Mucosa of descending colon (tissue), 3 donors: Measurements from ENCODE around the gene DIP2A. TPM values are rescaled to one million over a fixed set of nuclear protein-coding genes. Genes with fewer than 3 reads are reported as not detected.

ENCODE experiments used
- ATAC-seq: fragments of 200-7000 bp; cut with Tn5 transposase; one replicate; pipeline ENCODE4 v1.9.1; 2020; ENCODE audit warnings: mild to moderate bottlenecking, moderate library complexity
- DNase-seq, 3 donors: peaks; one replicate each; pipeline ENCODE4 v3.0.0-alpha.2; 2020
- H3K36me3 ChIP-seq: fragments of 200-600 bp; one replicate; pipeline ENCODE4 v1.8.0; 2021; ENCODE audit warnings: low read depth, mild to moderate bottlenecking
- H3K4me1 ChIP-seq: fragments of 200-600 bp; one replicate; pipeline ENCODE4 v1.8.0; 2021; ENCODE audit warnings: low read depth, mild to moderate bottlenecking
- H3K4me3 ChIP-seq: fragments of 200-600 bp; one replicate; pipeline ENCODE4 v1.8.0; 2021; ENCODE audit warnings: mild to moderate bottlenecking
- H3K9me3 ChIP-seq: fragments of 200-600 bp; one replicate; pipeline ENCODE4 v1.8.0; 2021; ENCODE audit warnings: mild to moderate bottlenecking
- intact Hi-C, 2 donors: fragments of 100-400 bp; cut with DNase I in 1 of 2; cut with micrococcal nuclease in 1 of 2; formaldehyde crosslinking; loops; one replicate each; pipeline versions ENCODE4 v1.11.0 to v1.11.1; 2022; cut with DNase I, micrococcal nuclease
- total RNA-seq, 3 donors: library from RNA; stranded (reverse); fragmentation: NEBNext Ultra II Directional in 2 of 3; extraction: Animal tissue kit (Norgen Biotek cat#: 25700) in 2 of 3; gene quantifications; one replicate each; pipeline versions ENCODE4 v1.2.1 to v1.2.4, GENCODE V29; 2021 to 2023
- TF ChIP-seq, protein P1 (sequence below): fragments of 200-600 bp; IDR thresholded peaks from one replicate; pipeline ENCODE4 v1.8.0; 2022; ENCODE audit warnings: antibody characterized with exemption, mild to moderate bottlenecking
- donor health status: DM: no; HTN: no; CAD: no; lungs with moderate emphysema.
- donor health status: DM: no; HTN: no; CAD: no.
- donor health status: DM: no; HTN: yes; CAD: no.

The DIP2A gene
- total RNA-seq, 3 donors from 2014 or later = 43.8 to 56.7 (median 49.3) TPM

DNA sequence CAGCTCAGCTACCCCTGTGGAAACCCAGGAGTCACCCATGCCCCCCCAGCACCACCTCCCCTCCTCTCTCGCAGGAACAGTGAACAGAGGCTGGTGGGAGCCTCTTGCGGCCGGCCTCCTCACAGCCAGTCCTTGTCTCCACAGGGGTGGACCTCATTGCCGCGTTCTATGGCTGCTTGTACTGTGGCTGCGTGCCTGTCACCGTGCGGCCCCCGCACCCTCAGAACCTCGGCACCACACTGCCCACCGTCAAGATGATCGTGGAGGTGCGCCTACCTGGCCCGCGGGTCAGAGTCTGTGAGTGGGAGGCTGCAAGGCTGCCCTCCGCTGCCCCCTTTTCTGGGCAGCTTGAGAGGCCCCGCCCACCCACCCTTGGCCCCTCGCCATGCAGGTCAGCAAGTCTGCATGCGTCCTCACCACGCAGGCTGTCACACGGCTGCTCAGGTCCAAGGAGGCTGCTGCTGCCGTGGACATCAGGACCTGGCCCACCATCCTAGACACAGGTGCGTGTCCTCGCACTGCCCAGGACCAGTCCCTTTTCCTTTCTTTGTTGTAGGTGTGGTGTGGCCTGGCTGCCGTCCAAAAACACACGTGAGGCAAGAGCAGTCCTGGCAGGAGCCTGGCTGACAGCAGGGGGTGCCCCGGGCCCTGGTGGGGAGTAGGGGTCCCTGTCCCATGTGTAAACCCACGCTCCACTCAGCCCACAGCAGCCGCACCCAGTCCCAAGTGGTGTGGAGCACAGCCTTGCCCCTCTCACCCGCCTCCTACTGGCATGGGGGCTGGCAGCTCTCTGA is 95.9 kb downstream of the DIP2A start:
- H3K4me3 ChIP-seq = no peak overlapping the region
- ATAC-seq (no peak), DNase-seq (no peak)
- intact Hi-C loops = no loop called here
- no peaks in the 10 kb centered on the region for H3K36me3 ChIP-seq
- TF ChIP-seq, protein P1, sequence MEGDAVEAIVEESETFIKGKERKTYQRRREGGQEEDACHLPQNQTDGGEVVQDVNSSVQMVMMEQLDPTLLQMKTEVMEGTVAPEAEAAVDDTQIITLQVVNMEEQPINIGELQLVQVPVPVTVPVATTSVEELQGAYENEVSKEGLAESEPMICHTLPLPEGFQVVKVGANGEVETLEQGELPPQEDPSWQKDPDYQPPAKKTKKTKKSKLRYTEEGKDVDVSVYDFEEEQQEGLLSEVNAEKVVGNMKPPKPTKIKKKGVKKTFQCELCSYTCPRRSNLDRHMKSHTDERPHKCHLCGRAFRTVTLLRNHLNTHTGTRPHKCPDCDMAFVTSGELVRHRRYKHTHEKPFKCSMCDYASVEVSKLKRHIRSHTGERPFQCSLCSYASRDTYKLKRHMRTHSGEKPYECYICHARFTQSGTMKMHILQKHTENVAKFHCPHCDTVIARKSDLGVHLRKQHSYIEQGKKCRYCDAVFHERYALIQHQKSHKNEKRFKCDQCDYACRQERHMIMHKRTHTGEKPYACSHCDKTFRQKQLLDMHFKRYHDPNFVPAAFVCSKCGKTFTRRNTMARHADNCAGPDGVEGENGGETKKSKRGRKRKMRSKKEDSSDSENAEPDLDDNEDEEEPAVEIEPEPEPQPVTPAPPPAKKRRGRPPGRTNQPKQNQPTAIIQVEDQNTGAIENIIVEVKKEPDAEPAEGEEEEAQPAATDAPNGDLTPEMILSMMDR = no peak
- no peaks in the 10 kb centered on the region for H3K4me1 ChIP-seq
- no peaks in the 10 kb centered on the region for H3K9me3 ChIP-seq

DNA sequence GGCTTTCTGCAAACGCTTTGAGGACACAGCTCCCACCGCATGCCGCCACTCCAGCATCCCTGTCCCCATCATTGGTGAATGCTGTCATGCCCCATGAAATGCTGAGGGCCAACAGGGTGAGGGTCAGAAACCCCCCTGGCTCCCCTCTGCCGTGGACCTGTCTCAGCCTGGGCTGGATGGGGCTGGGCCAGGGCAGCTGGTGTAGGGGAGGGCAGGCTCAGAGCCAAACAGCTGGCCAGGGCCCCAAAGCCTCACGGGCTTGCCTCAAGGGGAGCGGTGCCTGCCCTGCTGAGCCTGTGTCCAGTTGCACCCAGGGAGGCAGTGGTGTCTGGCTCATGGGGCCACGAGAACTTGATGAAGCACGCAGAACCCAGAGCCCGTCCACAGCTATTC is 96.5 kb downstream of the DIP2A start:
- intact Hi-C loops = no loop called here
- H3K9me3 ChIP-seq = no peaks in the 10 kb centered on the region
- H3K4me1 ChIP-seq = no peaks in the 10 kb centered on the region
- no peak overlapping the region for H3K4me3 ChIP-seq
- no peak for DNase-seq
- no peak for ATAC-seq
- TF ChIP-seq, protein P1 = no peak
- no peaks in the 10 kb centered on the region for H3K36me3 ChIP-seq

DNA sequence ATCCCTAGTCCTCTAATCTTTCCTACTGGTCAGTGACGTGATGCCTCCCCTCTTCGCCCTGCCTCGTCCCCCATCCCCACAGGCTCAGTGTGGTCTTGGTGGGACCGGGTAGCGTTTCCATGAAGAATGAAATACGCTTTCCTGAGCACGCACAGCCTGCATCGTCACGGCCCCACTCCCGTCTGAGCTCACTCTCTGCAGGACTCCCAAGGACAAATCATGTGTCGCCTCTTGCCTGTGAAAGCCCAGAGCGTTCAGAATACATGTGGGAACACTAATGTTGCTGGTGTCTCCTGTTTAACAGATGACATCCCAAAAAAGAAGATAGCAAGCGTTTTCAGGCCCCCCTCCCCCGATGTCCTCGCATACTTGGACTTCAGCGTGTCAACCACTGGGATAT is 97.0 kb downstream of the DIP2A start:
- DNase-seq (no peak), ATAC-seq (no peak)
- H3K4me3 ChIP-seq = no peak overlapping the region
- TF ChIP-seq, protein P1 = no peak
- no peaks in the 10 kb centered on the region for H3K36me3 ChIP-seq
- no peaks in the 10 kb centered on the region for H3K9me3 ChIP-seq
- no peaks in the 10 kb centered on the region for H3K4me1 ChIP-seq
- intact Hi-C loops = no loop called here

DNA sequence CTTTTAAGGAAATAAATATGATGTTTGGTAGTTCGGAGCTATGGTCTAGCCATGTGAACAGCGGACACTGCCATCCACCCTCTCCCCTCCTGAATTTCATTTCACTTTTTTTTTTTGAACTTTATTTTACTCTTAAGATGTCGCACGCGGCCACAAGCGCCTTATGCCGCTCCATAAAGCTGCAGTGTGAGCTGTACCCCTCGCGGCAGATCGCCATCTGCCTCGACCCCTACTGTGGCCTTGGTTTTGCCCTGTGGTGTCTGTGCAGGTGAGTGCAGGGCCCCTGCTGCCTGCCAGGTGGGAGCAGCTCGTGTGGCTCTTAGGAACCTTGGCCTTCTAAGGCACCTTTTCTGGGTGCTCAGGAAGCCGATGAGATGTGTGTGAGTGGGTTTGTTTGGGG is 98.1 kb downstream of the DIP2A start:
- intact Hi-C loops = no loop called here
- TF ChIP-seq, protein P1 = no peak
- ATAC-seq (no peak), DNase-seq (no peak)
- H3K9me3 ChIP-seq = no peaks in the 10 kb centered on the region
- no peak overlapping the region for H3K4me3 ChIP-seq
- H3K36me3 ChIP-seq = no peaks in the 10 kb centered on the region
- no peaks in the 10 kb centered on the region for H3K4me1 ChIP-seq

DNA sequence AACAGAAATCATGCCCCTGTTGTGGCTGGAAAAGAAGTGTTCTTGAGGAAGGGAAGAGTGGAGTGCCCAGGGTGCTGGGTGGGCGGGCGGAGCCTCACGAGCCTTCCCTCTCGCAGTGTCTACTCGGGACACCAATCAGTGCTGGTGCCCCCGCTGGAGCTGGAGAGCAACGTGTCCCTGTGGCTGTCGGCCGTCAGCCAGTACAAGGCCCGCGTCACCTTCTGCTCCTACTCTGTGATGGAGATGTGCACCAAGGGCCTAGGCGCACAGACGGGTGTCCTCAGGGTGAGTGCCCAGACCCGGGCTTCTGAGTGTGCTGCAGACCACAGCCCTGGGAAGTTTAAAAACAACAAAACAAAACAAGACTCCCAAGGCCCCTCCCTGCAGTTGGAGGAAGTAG is 98.8 kb downstream of the DIP2A start:
- Histone ChIP-seq H3K9me3 (no peaks in the 10 kb centered on the region), H3K4me3 (no peak overlapping the region), H3K36me3 (peaks cover under 1% of the 10 kb centered on the region), H3K4me1 (no peaks in the 10 kb centered on the region)
- ATAC-seq (no peak), DNase-seq (no peak)
- TF ChIP-seq, protein P1 = no peak
- intact Hi-C loops = no loop called here
